ENCODE data around the gene LAMC1.
A peak's percentile ranks its signal among the peaks of the same experiment; 100 is the strongest.

Gene LAMC1

DNA sequence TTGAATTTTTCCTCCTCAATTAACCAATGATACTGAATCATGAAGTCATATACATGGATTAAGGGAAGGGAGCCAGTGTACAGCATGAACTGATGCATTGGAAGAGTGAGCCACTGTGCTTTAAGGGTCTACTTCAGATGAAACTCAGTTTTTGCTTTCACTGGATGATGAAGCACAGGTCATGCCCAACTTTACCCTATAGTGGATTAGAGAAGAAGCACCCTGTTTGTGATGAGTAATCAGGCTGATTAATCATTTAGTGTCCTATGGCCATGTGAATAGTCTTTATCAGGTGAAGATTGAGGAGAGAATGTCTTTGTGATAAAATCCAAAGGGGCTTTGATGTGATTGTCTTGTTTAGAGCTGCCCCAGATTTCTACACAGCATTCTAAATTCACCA, 24.7 kb upstream of the LAMC1 start:
- H3K9ac ChIP-seq (ENCODE audit: low read length), result no peak overlapping the region
- no peaks in the 10 kb centered on the region for H3K36me3 ChIP-seq (ENCODE audit: control insufficient read depth, insufficient read depth, low read length, severe bottlenecking)
- no peaks in the 10 kb centered on the region for H3K27me3 ChIP-seq (replicated peaks; ENCODE audit: control insufficient read depth, insufficient read depth, low read length)
- DNase-seq (ENCODE audit: low read depth), result no peak
- peaks cover 32% of the 10 kb centered on the region for H3K4me1 ChIP-seq (ENCODE audit: control insufficient read depth, insufficient read depth, low read length)
- H3K9me3 ChIP-seq (ENCODE audit: control insufficient read depth, low read length), result no peaks in the 10 kb centered on the region
- H3K4me3 ChIP-seq (ENCODE audit: low read length), result no peak overlapping the region

DNA sequence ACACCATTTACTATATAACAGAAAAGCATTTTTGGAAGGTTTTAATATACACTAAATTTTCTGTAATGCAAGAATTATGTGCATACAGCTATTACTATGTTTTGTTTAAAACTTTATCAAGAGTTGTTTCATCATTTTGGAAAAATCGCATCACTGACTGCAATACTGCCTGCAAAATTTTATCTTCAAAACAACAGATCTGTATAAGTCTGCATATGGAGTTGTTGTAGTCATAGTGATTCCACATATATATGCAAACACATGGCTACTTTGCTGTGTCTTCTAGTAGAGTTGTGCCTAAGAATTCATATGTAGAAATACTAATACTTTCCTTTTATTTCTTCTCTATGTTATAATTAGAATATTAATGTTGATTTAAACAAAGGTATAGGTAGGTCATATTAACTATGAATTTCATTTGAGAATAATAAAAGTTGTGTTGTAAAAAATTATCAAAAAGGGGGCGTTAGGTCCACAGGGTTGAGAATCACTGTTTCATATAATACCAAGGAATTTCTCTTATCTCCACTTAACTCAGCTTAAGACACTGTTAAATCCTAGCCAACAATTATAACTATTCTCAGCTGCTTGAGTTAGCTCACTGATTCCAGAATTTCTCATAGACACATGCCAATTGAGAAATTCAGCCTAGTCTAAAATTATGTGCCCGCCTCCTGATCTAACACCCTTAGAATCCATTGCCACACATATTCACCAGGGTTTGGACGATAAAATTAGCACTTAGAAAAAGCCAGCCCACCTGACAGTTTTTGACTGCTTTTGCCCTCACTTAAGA, 22.9 kb upstream of the LAMC1 start:
- H3K27me3 ChIP-seq (replicated peaks; ENCODE audit: control insufficient read depth, insufficient read depth, low read length), result no peaks in the 10 kb centered on the region
- no peaks in the 10 kb centered on the region for H3K36me3 ChIP-seq (ENCODE audit: control insufficient read depth, insufficient read depth, low read length, severe bottlenecking)
- no peak overlapping the region for H3K9ac ChIP-seq (ENCODE audit: low read length)
- DNase-seq (ENCODE audit: low read depth), result no peak
- H3K4me3 ChIP-seq (ENCODE audit: low read length), result no peak overlapping the region
- H3K9me3 ChIP-seq (ENCODE audit: control insufficient read depth, low read length), result no peaks in the 10 kb centered on the region
- peaks cover 37% of the 10 kb centered on the region for H3K4me1 ChIP-seq (ENCODE audit: control insufficient read depth, insufficient read depth, low read length)

DNA sequence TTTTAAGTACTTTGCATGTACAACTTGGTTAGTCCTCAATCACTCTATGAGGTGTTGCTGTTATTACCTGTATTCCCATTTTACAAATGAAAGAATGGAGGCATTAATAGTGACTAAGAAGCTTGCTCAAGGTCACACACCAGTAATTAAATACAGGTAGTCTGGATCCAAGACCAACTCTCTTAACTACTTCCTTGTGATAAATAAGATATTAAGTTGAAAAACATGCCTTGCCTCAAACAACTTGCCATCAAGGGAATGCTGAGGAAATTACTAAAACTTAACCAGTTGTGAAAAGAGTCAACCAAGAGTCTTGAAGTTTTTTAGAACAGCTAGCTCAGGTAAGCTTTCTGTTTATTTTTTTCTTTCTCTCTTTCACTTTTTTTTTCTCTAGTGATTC, 21.0 kb upstream of the LAMC1 start:
- DNase-seq (ENCODE audit: low read depth), result no peak
- Histone ChIP-seq H3K9ac (ENCODE audit: low read length) (peak overlapping the region; percentile 74), H3K27me3 (replicated peaks; ENCODE audit: control insufficient read depth, insufficient read depth, low read length) (no peaks in the 10 kb centered on the region), H3K9me3 (ENCODE audit: control insufficient read depth, low read length) (no peaks in the 10 kb centered on the region), H3K4me1 (ENCODE audit: control insufficient read depth, insufficient read depth, low read length) (peaks cover 37% of the 10 kb centered on the region), H3K4me3 (ENCODE audit: low read length) (peak overlapping the region; percentile 75), H3K36me3 (ENCODE audit: control insufficient read depth, insufficient read depth, low read length, severe bottlenecking) (no peaks in the 10 kb centered on the region)

DNA sequence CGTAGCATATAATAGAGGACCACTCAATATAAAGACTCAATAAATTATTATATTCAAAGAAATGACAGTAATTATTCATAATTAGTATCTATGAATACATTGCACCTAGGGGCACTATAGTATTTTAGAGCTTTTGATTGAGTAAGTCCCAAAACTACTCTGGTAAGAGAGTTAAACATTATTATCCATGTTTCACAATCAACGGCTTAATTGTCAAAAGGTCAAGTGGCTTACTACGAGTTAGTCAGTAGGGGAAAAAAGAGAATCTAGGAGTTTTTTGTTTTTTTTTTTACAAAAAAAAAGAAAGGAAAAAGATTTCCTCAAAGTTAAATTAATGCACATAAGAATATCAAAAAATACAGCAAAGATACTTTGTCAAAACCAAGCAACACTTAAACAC, 20.4 kb upstream of the LAMC1 start:
- H3K4me1 ChIP-seq (ENCODE audit: control insufficient read depth, insufficient read depth, low read length), result peaks cover 37% of the 10 kb centered on the region
- no peaks in the 10 kb centered on the region for H3K9me3 ChIP-seq (ENCODE audit: control insufficient read depth, low read length)
- DNase-seq (ENCODE audit: low read depth), result peak; percentile 20
- peak overlapping the region; percentile 74 for H3K9ac ChIP-seq (ENCODE audit: low read length)
- H3K36me3 ChIP-seq (ENCODE audit: control insufficient read depth, insufficient read depth, low read length, severe bottlenecking), result no peaks in the 10 kb centered on the region
- H3K27me3 ChIP-seq (replicated peaks; ENCODE audit: control insufficient read depth, insufficient read depth, low read length), result no peaks in the 10 kb centered on the region
- H3K4me3 ChIP-seq (ENCODE audit: low read length), result peak overlapping the region; percentile 75

DNA sequence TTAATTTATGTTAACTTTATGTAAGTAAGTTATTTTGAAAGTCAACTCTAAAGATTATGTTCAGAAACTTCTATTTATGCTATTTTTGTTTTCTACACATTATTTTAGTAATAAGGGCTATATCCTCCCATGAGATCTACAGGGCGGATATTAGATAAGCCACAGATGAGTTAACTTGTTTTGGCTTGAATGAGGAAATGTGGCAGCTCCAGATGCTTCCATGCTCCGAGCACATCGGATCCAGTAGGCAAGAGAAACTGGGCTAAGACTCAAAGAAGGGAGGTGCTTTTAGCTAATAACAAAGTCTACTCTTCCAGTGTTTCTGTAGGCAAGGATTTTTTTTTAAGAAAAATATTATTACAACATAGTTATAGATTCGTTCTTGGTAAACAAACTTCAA, 20.0 kb upstream of the LAMC1 start:
- H3K27me3 ChIP-seq (replicated peaks; ENCODE audit: control insufficient read depth, insufficient read depth, low read length), result no peaks in the 10 kb centered on the region
- DNase-seq (ENCODE audit: low read depth), result no peak
- H3K36me3 ChIP-seq (ENCODE audit: control insufficient read depth, insufficient read depth, low read length, severe bottlenecking), result no peaks in the 10 kb centered on the region
- H3K9ac ChIP-seq (ENCODE audit: low read length), result peak overlapping the region; percentile 74
- peak overlapping the region; percentile 75 for H3K4me3 ChIP-seq (ENCODE audit: low read length)
- peaks cover 37% of the 10 kb centered on the region for H3K4me1 ChIP-seq (ENCODE audit: control insufficient read depth, insufficient read depth, low read length)
- H3K9me3 ChIP-seq (ENCODE audit: control insufficient read depth, low read length), result no peaks in the 10 kb centered on the region

DNA sequence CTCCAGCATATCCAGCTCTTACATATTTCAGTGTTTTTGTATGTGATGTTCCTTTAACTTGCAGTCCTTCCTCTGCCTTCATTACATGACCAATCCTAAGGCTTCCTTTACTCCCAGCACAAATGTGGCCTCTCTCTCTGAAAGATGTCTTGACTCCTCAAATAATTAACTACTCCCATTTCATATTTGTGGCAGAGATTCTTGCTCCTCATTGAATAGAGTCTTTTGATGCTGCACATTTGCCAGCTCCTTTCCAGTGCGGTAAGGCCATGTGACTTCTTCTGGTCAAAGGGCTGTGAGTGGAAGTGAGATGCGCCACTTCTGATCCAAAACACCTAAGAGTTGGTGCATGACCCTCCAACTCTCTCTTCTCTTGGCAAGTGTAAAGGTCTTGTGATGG, 19.1 kb upstream of the LAMC1 start:
- no peak for DNase-seq (ENCODE audit: low read depth)
- Histone ChIP-seq H3K4me3 (ENCODE audit: low read length) (no peak overlapping the region), H3K4me1 (ENCODE audit: control insufficient read depth, insufficient read depth, low read length) (peaks cover 37% of the 10 kb centered on the region), H3K27me3 (replicated peaks; ENCODE audit: control insufficient read depth, insufficient read depth, low read length) (no peaks in the 10 kb centered on the region), H3K9ac (ENCODE audit: low read length) (no peak overlapping the region), H3K9me3 (ENCODE audit: control insufficient read depth, low read length) (no peaks in the 10 kb centered on the region), H3K36me3 (ENCODE audit: control insufficient read depth, insufficient read depth, low read length, severe bottlenecking) (no peaks in the 10 kb centered on the region)

DNA sequence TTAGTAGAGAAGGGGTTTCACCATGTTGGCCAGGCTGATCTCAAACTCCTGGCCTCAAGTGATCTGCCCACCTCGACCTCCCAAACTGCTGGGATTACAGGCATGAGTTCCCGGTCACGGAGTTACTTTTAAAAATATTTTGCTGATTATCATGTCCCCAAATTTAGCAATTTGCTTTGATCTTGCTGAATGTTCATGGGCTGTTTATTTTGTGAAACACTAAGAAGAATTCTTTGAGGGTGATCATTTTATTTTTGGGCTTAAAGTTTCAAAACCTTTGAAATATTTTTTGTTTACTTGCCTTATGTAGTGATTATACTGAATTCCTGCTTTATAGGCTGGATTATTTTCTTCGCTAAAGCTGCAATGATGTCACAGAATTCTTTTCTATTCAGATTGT, 11.4 kb upstream of the LAMC1 start:
- Histone ChIP-seq H3K9ac (ENCODE audit: low read length) (no peak overlapping the region), H3K4me3 (ENCODE audit: low read length) (no peak overlapping the region), H3K27me3 (replicated peaks; ENCODE audit: control insufficient read depth, insufficient read depth, low read length) (no peaks in the 10 kb centered on the region), H3K4me1 (ENCODE audit: control insufficient read depth, insufficient read depth, low read length) (peaks cover 5% of the 10 kb centered on the region), H3K9me3 (ENCODE audit: control insufficient read depth, low read length) (no peaks in the 10 kb centered on the region), H3K36me3 (ENCODE audit: control insufficient read depth, insufficient read depth, low read length, severe bottlenecking) (no peaks in the 10 kb centered on the region)
- no peak for DNase-seq (ENCODE audit: low read depth)

DNA sequence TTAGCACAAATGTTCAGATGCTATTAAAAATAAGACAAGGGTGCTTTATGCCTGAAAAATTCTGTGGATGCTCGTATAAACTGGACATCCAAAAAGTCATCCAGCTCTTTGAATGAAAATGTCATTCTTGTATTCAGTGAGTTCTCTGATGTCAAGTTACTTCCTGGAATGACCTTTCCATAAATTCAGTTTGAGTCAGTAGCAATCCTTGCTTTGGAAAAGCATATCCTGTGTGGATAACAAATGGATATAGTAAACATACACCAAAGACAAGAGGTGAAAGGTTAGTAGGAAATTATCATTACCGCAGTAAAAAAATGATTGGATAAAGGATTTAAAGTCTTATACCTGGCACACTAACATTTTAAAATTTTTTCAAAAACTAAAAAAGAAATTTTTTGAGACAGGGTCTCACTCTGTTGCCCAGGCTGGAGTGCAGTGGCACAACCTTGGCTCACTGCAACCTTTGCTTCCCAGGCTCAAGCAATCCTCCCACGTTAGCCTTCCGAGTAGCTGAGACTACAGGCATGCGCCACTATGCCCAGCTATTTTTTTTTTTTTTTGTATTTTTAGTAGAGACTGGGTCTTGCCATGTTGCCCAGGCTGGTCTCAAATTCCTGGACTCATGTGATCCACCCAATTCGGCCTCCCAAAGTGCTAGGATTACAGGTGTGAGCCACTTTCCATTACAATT, 10.8 kb upstream of the LAMC1 start:
- no peak for DNase-seq (ENCODE audit: low read depth)
- H3K4me1 ChIP-seq (ENCODE audit: control insufficient read depth, insufficient read depth, low read length), result peaks cover 5% of the 10 kb centered on the region
- no peaks in the 10 kb centered on the region for H3K36me3 ChIP-seq (ENCODE audit: control insufficient read depth, insufficient read depth, low read length, severe bottlenecking)
- H3K9ac ChIP-seq (ENCODE audit: low read length), result no peak overlapping the region
- no peak overlapping the region for H3K4me3 ChIP-seq (ENCODE audit: low read length)
- H3K27me3 ChIP-seq (replicated peaks; ENCODE audit: control insufficient read depth, insufficient read depth, low read length), result no peaks in the 10 kb centered on the region
- no peaks in the 10 kb centered on the region for H3K9me3 ChIP-seq (ENCODE audit: control insufficient read depth, low read length)

DNA sequence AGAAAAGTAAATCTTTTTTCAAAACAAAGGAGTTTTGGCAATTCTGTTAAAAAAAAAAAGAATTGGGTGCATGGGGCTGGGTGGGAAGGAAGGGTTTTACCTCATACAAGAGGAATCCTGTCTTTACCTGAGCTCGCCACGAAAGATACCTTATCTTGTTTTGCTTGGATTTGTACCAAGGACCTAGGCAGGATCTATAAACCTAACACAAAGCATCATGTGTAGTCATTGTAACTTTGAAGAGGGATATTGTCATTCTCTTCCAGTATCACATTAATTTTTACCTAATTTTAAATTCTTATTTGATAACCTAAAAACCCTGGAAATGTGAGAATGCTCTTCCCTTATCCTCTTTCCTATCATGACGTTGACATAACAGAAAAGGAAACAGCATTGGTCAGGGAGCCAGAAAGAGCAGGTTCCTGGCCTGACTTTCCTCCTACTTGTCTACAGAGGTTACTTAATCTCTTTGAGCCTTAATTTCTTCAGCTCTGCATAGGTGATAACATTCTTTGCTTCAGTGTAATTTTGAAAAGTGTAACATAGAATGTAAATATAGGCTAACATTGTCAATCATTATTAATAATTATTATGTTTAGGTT, 4.0 kb upstream of the LAMC1 start:
- H3K9me3 ChIP-seq (ENCODE audit: control insufficient read depth, low read length), result no peaks in the 10 kb centered on the region
- DNase-seq (ENCODE audit: low read depth), result no peak
- H3K9ac ChIP-seq (ENCODE audit: low read length), result no peak overlapping the region
- peaks cover 10% of the 10 kb centered on the region for H3K4me1 ChIP-seq (ENCODE audit: control insufficient read depth, insufficient read depth, low read length)
- H3K4me3 ChIP-seq (ENCODE audit: low read length), result no peak overlapping the region
- no peaks in the 10 kb centered on the region for H3K36me3 ChIP-seq (ENCODE audit: control insufficient read depth, insufficient read depth, low read length, severe bottlenecking)
- H3K27me3 ChIP-seq (replicated peaks; ENCODE audit: control insufficient read depth, insufficient read depth, low read length), result no peaks in the 10 kb centered on the region

DNA sequence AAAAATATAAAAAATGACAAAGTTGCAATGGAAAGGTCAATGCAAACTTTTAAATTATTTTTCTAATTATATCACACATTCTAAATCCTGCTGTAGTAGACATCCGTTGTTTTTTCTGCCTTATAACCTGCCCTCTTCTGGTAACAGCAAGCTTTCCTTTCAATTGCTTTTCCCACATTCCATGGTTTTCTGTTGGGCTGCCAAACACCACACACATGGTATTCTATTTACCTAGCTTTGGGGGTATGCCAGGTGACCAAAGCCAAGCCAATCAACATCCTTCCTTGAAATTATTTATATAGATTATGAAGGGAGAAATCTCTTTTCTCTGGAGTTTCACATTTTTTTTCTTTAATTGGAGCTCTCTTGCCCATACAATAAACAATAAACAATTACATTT, 3.4 kb upstream of the LAMC1 start:
- Histone ChIP-seq H3K9me3 (ENCODE audit: control insufficient read depth, low read length) (no peaks in the 10 kb centered on the region), H3K36me3 (ENCODE audit: control insufficient read depth, insufficient read depth, low read length, severe bottlenecking) (no peaks in the 10 kb centered on the region), H3K4me1 (ENCODE audit: control insufficient read depth, insufficient read depth, low read length) (peaks cover 10% of the 10 kb centered on the region), H3K4me3 (ENCODE audit: low read length) (no peak overlapping the region), H3K9ac (ENCODE audit: low read length) (no peak overlapping the region), H3K27me3 (replicated peaks; ENCODE audit: control insufficient read depth, insufficient read depth, low read length) (no peaks in the 10 kb centered on the region)
- peak; percentile 35 for DNase-seq (ENCODE audit: low read depth)

DNA sequence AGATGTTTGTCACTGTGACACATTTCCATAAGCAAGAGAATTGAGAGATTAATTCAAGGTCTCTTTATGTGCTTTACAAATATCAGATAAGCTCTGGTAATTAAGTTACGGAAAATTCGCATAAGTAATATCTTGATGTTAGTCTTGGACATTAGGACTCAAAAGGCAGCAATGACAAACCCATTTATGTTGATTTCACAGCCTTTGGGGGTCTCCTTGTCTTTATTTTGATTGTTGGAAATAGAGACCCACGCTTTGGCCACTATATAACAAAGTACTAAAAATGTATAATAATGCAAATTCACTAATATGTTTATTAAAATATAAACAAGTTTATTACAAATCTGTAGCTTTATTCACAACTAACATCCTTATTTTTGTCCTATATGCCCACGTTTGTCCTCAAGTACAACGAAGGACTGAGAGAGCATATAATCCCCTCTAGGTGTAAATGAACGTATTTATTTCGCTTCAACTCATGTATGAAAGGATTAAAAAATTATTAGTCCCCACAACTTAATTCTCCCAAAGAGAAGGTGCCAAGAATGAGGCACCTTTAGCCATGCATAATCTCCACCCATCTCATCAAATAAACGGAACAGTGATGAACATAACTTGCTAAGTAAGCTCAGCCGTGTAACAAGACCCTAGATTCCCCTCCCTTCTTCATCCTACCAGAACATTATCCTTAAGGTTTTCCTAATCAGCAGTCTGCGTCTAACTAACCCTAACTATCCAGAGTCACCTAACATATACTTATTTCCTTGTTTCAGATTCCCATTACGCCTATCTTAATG, 1.6 kb upstream of the LAMC1 start:
- Histone ChIP-seq H3K36me3 (ENCODE audit: control insufficient read depth, insufficient read depth, low read length, severe bottlenecking) (peaks cover 13% of the 10 kb centered on the region), H3K27me3 (replicated peaks; ENCODE audit: control insufficient read depth, insufficient read depth, low read length) (no peaks in the 10 kb centered on the region), H3K9ac (ENCODE audit: low read length) (peak overlapping the region; percentile 95), H3K9me3 (ENCODE audit: control insufficient read depth, low read length) (no peaks in the 10 kb centered on the region), H3K4me1 (ENCODE audit: control insufficient read depth, insufficient read depth, low read length) (peaks cover 10% of the 10 kb centered on the region), H3K4me3 (ENCODE audit: low read length) (peak overlapping the region; percentile 80)
- DNase-seq (ENCODE audit: low read depth), result no peak
